HG02840 (cell line): Measurements from ENCODE around the gene MCM6.

ENCODE experiments used
- ATAC-seq: cut with Tn5 transposase; IDR thresholded peaks from one replicate; pipeline ENCODE4 v1.9.1; 2021; ENCODE audit warnings: mild to moderate bottlenecking, moderate library complexity, moderate number of reproducible peaks; ENCODE audit not compliant: unreplicated experiment, low FRiP score

The MCM6 gene

DNA sequence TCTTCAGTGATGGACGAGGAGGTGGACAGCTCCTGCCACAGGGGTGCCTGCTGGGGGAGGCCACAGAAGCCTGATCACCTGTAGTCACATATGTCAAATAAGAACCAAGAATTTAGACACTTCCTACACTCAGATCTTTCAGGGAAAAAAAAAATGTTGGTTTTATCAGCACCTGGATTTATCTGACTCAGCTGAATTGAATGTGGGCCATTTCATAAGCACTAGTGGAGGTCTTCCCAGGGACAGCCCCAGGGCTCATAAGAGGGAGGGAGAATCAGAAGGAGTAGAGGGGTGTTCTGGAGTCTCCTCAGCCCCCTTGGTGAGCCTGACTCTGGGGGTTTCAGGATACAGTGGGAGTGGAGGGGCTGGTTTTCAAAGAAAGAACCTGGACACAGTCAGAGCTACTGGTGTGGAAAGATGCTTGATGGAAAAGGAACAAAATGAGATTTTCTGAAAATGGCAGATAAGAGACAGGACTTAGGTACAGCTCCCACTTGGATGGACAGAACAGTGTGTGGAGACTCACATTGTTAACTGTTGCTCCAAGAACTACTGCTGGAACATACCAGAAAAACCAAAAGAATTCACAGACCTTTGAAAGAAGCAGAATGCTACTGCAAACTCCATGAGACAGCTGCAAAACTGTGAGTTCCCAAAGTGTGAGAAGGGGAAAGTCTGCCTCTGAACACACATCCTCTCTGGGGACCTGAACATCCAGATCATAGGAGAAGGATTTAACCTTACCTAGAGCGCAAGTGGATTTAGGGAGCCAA lies 84.6 kb downstream of the MCM6 start:
- no peak for ATAC-seq

DNA sequence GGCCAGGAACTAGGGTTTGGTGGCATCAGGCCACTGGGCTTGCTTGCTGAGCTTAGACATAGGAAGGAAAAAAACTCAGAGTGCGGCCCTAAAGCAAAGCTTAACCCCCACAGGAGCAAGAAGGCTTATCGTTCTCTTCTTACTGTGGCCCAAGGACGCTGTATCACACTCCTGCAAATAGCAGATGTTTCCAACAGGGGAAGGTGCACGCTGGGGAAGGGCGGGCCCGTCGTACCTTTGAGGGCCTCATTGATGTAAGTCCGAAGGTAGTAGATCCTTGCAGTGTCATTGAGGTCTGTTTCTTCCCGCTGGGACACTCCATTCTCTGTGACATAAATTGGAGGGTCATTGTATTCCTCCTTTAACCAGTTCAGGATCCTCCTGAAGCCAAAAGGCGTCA lies 85.8 kb downstream of the MCM6 start:
- no peak for ATAC-seq
